GM19193 (cell line): ENCODE measurements around the gene FOXF2.

ENCODE experiments used
- POLR2A ChIP-seq: IDR thresholded peaks from 4 replicates; pipeline ENCODE4 v1.6.1; 2011; ENCODE audit not compliant: insufficient read depth, insufficient read length; ENCODE audit errors: extremely low read depth

Gene FOXF2

GRCh38 chr6:1406306-1407072 lies 17.1 kb downstream of the FOXF2 start:
- TF ChIP-seq POLR2A, result no peak

- TF ChIP-seq POLR2A, result no peak
Observed at GRCh38 chr6:1407499-1407990, 18.2 kb downstream of the FOXF2 start.

GRCh38 chr6:1409774-1410465 lies 20.5 kb downstream of the FOXF2 start:
- TF ChIP-seq POLR2A, result no peak

- TF ChIP-seq POLR2A, result no peak
Observed at GRCh38 chr6:1412901-1413300, 23.5 kb downstream of the FOXF2 start.

GRCh38 chr6:1415416-1416063 lies 26.2 kb downstream of the FOXF2 start:
- TF ChIP-seq POLR2A, result no peak

- TF ChIP-seq POLR2A, result no peak
Observed at GRCh38 chr6:1416191-1416760, 26.9 kb downstream of the FOXF2 start.

- no peak for TF ChIP-seq POLR2A
Observed at GRCh38 chr6:1416820-1417219, 27.4 kb downstream of the FOXF2 start.

- no peak for TF ChIP-seq POLR2A
Observed at GRCh38 chr6:1417718-1418117, 28.3 kb downstream of the FOXF2 start.

- no peak for TF ChIP-seq POLR2A
Observed at GRCh38 chr6:1418471-1419191, 29.3 kb downstream of the FOXF2 start.

GRCh38 chr6:1420382-1420781 lies 31.0 kb downstream of the FOXF2 start:
- no peak for TF ChIP-seq POLR2A

GRCh38 chr6:1422290-1422689 lies 32.9 kb downstream of the FOXF2 start:
- no peak for TF ChIP-seq POLR2A

- TF ChIP-seq POLR2A, result no peak
Observed at GRCh38 chr6:1423578-1423977, 34.2 kb downstream of the FOXF2 start.

GRCh38 chr6:1424306-1424927 lies 35.0 kb downstream of the FOXF2 start:
- no peak for TF ChIP-seq POLR2A

GRCh38 chr6:1426416-1426815 lies 37.0 kb downstream of the FOXF2 start:
- TF ChIP-seq POLR2A, result no peak

- no peak for TF ChIP-seq POLR2A
Observed at GRCh38 chr6:1435806-1436205, 46.4 kb downstream of the FOXF2 start.
